Testis (tissue), 2 donors: ENCODE measurements around the gene DMRTC1B.
"Not testable (repeated sequence)": the region's sequence is repeated elsewhere in the genome, so short reads cannot be mapped to it uniquely, and the experiment has no call there.

Source experiments
- POLR2A ChIP-seq: fragments of 450-650 bp; IDR thresholded peaks from one replicate; pipeline ENCODE4 v1.6.1; 2017; ENCODE audit warnings: antibody characterized with exemption, mild to moderate bottlenecking, moderate library complexity
- TF ChIP-seq, protein P1 (sequence below), 3 experiments: fragments of 450-650 bp in 2 of 3; fragments of 200-600 bp in 1 of 3; sonication (generic) in 1 of 3; IDR thresholded peaks; one replicate each; pipeline ENCODE4 v1.5.1; 2016 to 2019; ENCODE audit warnings: antibody characterized with exemption in 3 of 3, mild to moderate bottlenecking in 2 of 3, moderate library complexity in 1 of 3

DNA sequence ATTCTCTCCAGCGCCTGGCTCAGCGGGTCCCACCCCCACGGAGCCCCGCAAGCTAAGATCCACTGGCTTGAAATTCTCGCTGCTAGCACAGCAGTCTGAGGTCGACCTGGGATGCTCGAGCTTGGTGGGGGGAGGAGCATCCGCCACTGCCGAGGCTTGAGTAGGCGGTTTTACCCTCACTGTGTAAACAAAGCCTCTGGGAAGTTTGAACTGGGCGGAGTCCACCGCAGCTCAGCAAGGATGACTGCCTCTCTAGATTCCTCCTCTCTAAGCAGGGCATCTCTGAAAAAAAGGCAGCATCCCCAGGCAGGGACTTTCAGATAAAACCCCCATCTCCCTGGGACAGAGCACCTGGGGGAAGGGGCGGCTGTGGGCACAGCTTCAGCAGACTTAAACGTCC lies 113.0 kb downstream of the DMRTC1B start:
- TF ChIP-seq, protein P1, sequence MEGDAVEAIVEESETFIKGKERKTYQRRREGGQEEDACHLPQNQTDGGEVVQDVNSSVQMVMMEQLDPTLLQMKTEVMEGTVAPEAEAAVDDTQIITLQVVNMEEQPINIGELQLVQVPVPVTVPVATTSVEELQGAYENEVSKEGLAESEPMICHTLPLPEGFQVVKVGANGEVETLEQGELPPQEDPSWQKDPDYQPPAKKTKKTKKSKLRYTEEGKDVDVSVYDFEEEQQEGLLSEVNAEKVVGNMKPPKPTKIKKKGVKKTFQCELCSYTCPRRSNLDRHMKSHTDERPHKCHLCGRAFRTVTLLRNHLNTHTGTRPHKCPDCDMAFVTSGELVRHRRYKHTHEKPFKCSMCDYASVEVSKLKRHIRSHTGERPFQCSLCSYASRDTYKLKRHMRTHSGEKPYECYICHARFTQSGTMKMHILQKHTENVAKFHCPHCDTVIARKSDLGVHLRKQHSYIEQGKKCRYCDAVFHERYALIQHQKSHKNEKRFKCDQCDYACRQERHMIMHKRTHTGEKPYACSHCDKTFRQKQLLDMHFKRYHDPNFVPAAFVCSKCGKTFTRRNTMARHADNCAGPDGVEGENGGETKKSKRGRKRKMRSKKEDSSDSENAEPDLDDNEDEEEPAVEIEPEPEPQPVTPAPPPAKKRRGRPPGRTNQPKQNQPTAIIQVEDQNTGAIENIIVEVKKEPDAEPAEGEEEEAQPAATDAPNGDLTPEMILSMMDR (IDR thresholded peaks at IDR 0.05) = not testable (repeated sequence)
- not testable (repeated sequence) for TF ChIP-seq POLR2A
